Hepatocyte (in vitro differentiated cells): ENCODE measurements around the gene EAF1. TPM values are rescaled to one million over a fixed set of nuclear protein-coding genes. Genes with fewer than 3 reads are reported as not detected.

Experiments used
- DNase-seq: peaks from one replicate; pipeline ENCODE4 v3.0.0-alpha.2; 2016; ENCODE audit warnings: low spot score
- H2AFZ ChIP-seq: fragments of 200-600 bp; sonication (generic); 2 replicates; pipeline ENCODE4 v1.6.0; 2016; ENCODE audit warnings: antibody characterized with exemption, mild to moderate bottlenecking
- H3K27ac ChIP-seq: fragments of 200-600 bp; sonication (generic); 2 replicates; pipeline ENCODE4 v1.5.1; 2016; ENCODE audit warnings: mild to moderate bottlenecking
- H3K27me3 ChIP-seq: fragments of 200-600 bp; sonication (generic); 2 replicates; pipeline ENCODE4 v1.6.1; 2016
- H3K36me3 ChIP-seq: fragments of 200-600 bp; sonication (generic); replicated peaks from 2 replicates; pipeline ENCODE4 v1.5.1; 2016; ENCODE audit warnings: low read depth; ENCODE audit not compliant: insufficient read depth
- H3K4me1 ChIP-seq: fragments of 200-600 bp; sonication (generic); 2 replicates; pipeline ENCODE4 v1.5.1; 2016; ENCODE audit warnings: mild to moderate bottlenecking, moderate library complexity; ENCODE audit not compliant: insufficient read depth
- H3K4me2 ChIP-seq: fragments of 200-600 bp; sonication (generic); 2 replicates; pipeline ENCODE4 v1.6.0; 2016
- H3K4me3 ChIP-seq: fragments of 200-600 bp; sonication (generic); 2 replicates; pipeline ENCODE4 v1.5.1; 2016; ENCODE audit warnings: mild to moderate bottlenecking
- H3K79me2 ChIP-seq: fragments of 200-600 bp; sonication (generic); 2 replicates; pipeline ENCODE4 v1.6.0; 2017; ENCODE audit warnings: mild to moderate bottlenecking
- H3K9me2 ChIP-seq: fragments of 200-600 bp; sonication (generic); replicated peaks from 2 replicates; pipeline ENCODE4 v1.6.0; 2017; ENCODE audit warnings: mild to moderate bottlenecking; ENCODE audit not compliant: insufficient read depth
- H3K9me3 ChIP-seq: fragments of 200-600 bp; sonication (generic); 2 replicates; pipeline ENCODE4 v1.5.1; 2016; ENCODE audit warnings: low read depth, mild to moderate bottlenecking
- H4K20me1 ChIP-seq: fragments of 200-600 bp; sonication (generic); 2 replicates; pipeline ENCODE4 v1.6.0; 2016; ENCODE audit warnings: mild to moderate bottlenecking; ENCODE audit not compliant: insufficient read depth, poor library complexity, severe bottlenecking
- EZH2 ChIP-seq: fragments of 200-600 bp; sonication (generic); IDR thresholded peaks from 2 replicates; pipeline ENCODE4 v1.6.1; 2016; ENCODE audit warnings: antibody characterized with exemption, mild to moderate bottlenecking, borderline replicate concordance
- EZH2phosphoT487 ChIP-seq: fragments of 200-600 bp; sonication (generic); IDR thresholded peaks from one replicate; pipeline ENCODE4 v1.6.1; 2018; ENCODE audit warnings: antibody characterized with exemption, mild to moderate bottlenecking, low read depth, moderate library complexity; ENCODE audit not compliant: unreplicated experiment, severe bottlenecking
- WGBS: methylation state at CpG from one replicate; pipeline ENCODE4 v1.1.6; 2016; ENCODE audit warnings: low lambda C conversion rate; ENCODE audit errors: missing lambda C conversion rate; 5-methylcytosine and 5-hydroxymethylcytosine counted together
- polyA plus RNA-seq: library from polyadenylated mRNA; unstranded; fragments of >200 nt; fragmentation: Nextera tagmentation; extraction: Ambion mirVana; gene quantifications from 2 replicates; pipeline ENCODE4 v1.2.1, GENCODE V29; 2016
- total RNA-seq: library from RNA; depleted of rRNA; stranded (reverse); fragments of >200 nt; gene quantifications from 2 replicates; pipeline ENCODE4 v1.2.3, GENCODE V29; 2014
- TF ChIP-seq, protein P1 (sequence below): fragments of 200-600 bp; sonication (generic); IDR thresholded peaks from 2 replicates; pipeline ENCODE4 v1.5.1; 2016; ENCODE audit warnings: antibody characterized with exemption, mild to moderate bottlenecking; ENCODE audit not compliant: poor library complexity

The EAF1 gene
- total and polyA plus RNA-seq, 2 experiments from 2014 or later, result 9.2 to 28.8 TPM

DNA sequence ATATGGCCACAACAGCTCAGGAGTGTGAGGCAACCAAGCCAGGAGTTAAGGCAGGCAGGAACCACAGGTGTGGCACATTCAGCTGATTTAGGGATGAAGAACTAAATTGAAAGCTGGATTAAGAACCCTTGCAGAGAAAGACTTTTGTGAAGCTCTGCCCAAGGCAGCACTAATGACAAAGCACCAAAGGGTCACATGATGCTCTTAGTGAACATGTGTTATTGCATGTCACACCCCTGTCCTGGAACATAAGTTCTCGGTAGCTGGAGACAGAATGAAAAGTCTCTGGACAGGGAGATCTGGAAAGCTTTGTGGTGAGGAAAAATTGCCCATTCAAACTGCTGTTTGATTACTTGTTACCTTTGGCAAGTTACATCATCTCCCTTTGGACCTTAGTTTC lies 3.2 kb downstream of the EAF1 start:
- H3K4me1 ChIP-seq, result peaks cover 25% of the 10 kb centered on the region
- no peak overlapping the region for H3K27ac ChIP-seq
- no peaks in the 10 kb centered on the region for H3K36me3 ChIP-seq
- DNase-seq, result no peak
- no peak overlapping the region for H3K4me3 ChIP-seq
- H3K9me3 ChIP-seq, result no peaks in the 10 kb centered on the region
- H3K27me3 ChIP-seq, result no peaks in the 10 kb centered on the region
- peaks cover 64% of the 10 kb centered on the region for H3K79me2 ChIP-seq
- no peaks in the 10 kb centered on the region for H3K9me2 ChIP-seq
- peaks cover 17% of the 10 kb centered on the region for H4K20me1 ChIP-seq
- no peak overlapping the region for H2AFZ ChIP-seq
- TF ChIP-seq, protein P1, sequence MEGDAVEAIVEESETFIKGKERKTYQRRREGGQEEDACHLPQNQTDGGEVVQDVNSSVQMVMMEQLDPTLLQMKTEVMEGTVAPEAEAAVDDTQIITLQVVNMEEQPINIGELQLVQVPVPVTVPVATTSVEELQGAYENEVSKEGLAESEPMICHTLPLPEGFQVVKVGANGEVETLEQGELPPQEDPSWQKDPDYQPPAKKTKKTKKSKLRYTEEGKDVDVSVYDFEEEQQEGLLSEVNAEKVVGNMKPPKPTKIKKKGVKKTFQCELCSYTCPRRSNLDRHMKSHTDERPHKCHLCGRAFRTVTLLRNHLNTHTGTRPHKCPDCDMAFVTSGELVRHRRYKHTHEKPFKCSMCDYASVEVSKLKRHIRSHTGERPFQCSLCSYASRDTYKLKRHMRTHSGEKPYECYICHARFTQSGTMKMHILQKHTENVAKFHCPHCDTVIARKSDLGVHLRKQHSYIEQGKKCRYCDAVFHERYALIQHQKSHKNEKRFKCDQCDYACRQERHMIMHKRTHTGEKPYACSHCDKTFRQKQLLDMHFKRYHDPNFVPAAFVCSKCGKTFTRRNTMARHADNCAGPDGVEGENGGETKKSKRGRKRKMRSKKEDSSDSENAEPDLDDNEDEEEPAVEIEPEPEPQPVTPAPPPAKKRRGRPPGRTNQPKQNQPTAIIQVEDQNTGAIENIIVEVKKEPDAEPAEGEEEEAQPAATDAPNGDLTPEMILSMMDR, result no peak
- TF ChIP-seq EZH2 (no peak), EZH2phosphoT487 (no peak)
- no peak overlapping the region for H3K4me2 ChIP-seq
- WGBS, result 66% methylated on average over 1 of the region's 1 CpG

DNA sequence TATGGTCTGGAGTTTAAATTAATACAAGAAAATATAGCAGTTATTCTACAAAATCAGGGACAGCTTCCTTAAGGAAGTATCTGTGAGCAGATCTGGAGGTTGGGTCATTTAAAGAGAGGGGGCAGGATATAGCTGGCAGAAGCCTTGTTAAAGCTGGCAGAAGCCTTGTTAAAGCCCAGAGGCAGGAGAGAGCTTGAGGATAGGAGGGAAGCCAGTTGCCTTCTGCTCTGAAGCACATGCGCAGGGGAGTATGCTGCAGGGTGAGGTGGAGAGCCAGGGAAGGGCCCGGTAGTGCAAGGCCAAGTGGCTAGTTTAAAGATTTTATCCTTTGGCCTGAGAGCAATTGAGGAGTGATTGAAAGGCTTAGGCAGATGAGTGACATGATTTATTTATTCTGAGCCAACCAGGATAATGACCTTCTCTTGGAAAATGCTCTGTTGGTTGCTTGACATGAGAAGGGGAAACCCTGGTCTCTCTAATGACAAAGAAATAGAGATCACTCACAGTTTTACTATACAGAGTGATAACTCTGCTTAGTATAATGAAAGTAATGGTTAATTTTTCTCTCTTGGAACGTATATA lies 3.9 kb downstream of the EAF1 start:
- TF ChIP-seq EZH2phosphoT487, result no peak
- TF ChIP-seq, protein P1, result no peak
- TF ChIP-seq EZH2, result no peak
- H3K4me2 ChIP-seq, result no peak overlapping the region
- H3K79me2 ChIP-seq, result peaks cover 57% of the 10 kb centered on the region
- H3K4me3 ChIP-seq, result no peak overlapping the region
- H3K36me3 ChIP-seq, result no peaks in the 10 kb centered on the region
- no peaks in the 10 kb centered on the region for H3K9me3 ChIP-seq
- H3K27me3 ChIP-seq, result no peaks in the 10 kb centered on the region
- no peak for DNase-seq
- H4K20me1 ChIP-seq, result peaks cover 17% of the 10 kb centered on the region
- no peaks in the 10 kb centered on the region for H3K9me2 ChIP-seq
- H3K4me1 ChIP-seq, result peaks cover 17% of the 10 kb centered on the region
- no peak overlapping the region for H3K27ac ChIP-seq
- 93% methylated on average over 3 of the region's 3 CpGs for WGBS
- H2AFZ ChIP-seq, result no peak overlapping the region

DNA sequence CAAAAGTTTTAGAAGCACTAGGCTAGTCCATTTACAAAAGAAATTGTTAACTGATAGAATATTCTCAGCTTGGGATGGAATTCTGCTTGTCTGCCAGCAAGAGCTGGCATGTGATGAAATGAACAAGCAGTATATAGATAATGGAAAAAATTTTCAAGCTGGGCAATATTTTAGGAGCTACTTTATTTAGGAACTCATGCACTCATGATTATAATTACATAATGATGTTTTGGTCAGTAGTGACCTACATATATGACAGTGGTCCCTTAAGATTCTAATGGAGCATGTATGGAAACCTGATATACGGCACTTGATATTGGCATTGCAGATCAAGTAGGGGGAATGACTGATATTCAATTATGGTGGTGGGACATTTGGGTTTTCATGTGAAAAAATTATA lies 6.1 kb downstream of the EAF1 start:
- no peak overlapping the region for H3K4me2 ChIP-seq
- H3K79me2 ChIP-seq, result peaks cover 38% of the 10 kb centered on the region
- no peak overlapping the region for H3K27ac ChIP-seq
- H2AFZ ChIP-seq, result no peak overlapping the region
- WGBS, result 100% methylated on average over 1 of the region's 1 CpG
- no peaks in the 10 kb centered on the region for H3K27me3 ChIP-seq
- H3K9me3 ChIP-seq, result no peaks in the 10 kb centered on the region
- TF ChIP-seq EZH2, result no peak
- no peak for TF ChIP-seq EZH2phosphoT487
- TF ChIP-seq, protein P1, result no peak
- H3K9me2 ChIP-seq, result no peaks in the 10 kb centered on the region
- no peaks in the 10 kb centered on the region for H3K36me3 ChIP-seq
- H3K4me1 ChIP-seq, result peaks cover 13% of the 10 kb centered on the region
- DNase-seq, result no peak
- no peak overlapping the region for H3K4me3 ChIP-seq
- H4K20me1 ChIP-seq, result peaks cover 17% of the 10 kb centered on the region
